Astrocyte (in vitro differentiated cells and primary cell): ENCODE results near the gene COL16A1. TPM values are rescaled to one million over a fixed set of nuclear protein-coding genes. Genes with fewer than 3 reads are reported as not detected.

Experiments
- DNase-seq: peaks from one replicate; pipeline ENCODE4 v3.0.0-alpha.2; 2010; ENCODE audit warnings: low read depth
- FAIRE-seq: peaks from 2 replicates; lab custom pipeline; 2011; peaks lifted over from hg19 to GRCh38; lab: Jason Lieb, UNC
- H2AFZ ChIP-seq: 2 replicates; pipeline ENCODE4 v1.6.0; 2012; ENCODE audit warnings: low read depth, low read length, inconsistent platforms
- H3K27ac ChIP-seq: 2 replicates; pipeline ENCODE4 v1.5.1; 2011; ENCODE audit warnings: low read depth, low read length, inconsistent platforms
- H3K27me3 ChIP-seq: 2 replicates; pipeline ENCODE4 v1.6.0; 2011; ENCODE audit warnings: low read length, inconsistent platforms; ENCODE audit not compliant: insufficient read depth
- H3K36me3 ChIP-seq: 2 replicates; pipeline ENCODE4 v1.5.1; 2011; ENCODE audit warnings: low read length, inconsistent platforms; ENCODE audit not compliant: insufficient read depth
- H3K4me1 ChIP-seq: 2 replicates; pipeline ENCODE4 v1.5.1; 2011; ENCODE audit warnings: low read length, inconsistent platforms; ENCODE audit not compliant: insufficient read depth
- H3K4me2 ChIP-seq: 2 replicates; pipeline ENCODE4 v1.6.0; 2012; ENCODE audit warnings: low read length, inconsistent platforms
- H3K4me3 ChIP-seq: 2 replicates; pipeline ENCODE4 v1.5.1; 2011; ENCODE audit warnings: low read depth, mild to moderate bottlenecking, low read length, inconsistent platforms; ENCODE audit not compliant: insufficient read depth
- H3K79me2 ChIP-seq: 2 replicates; pipeline ENCODE4 v1.6.0; 2012; ENCODE audit warnings: mild to moderate bottlenecking, low read length, inconsistent platforms; ENCODE audit not compliant: insufficient read depth
- H3K9ac ChIP-seq: 2 replicates; pipeline ENCODE4 v1.6.0; 2012; ENCODE audit warnings: mild to moderate bottlenecking, low read length, inconsistent platforms
- H3K9me3 ChIP-seq: 2 replicates; pipeline ENCODE4 v1.5.1; 2012; ENCODE audit warnings: low read depth, mild to moderate bottlenecking, low read length, inconsistent platforms; ENCODE audit not compliant: insufficient read depth
- H4K20me1 ChIP-seq: 2 replicates; pipeline ENCODE4 v1.6.0; 2012; ENCODE audit warnings: low read length, inconsistent platforms; ENCODE audit not compliant: insufficient read depth
- H3K27ac Mint-ChIP-seq: one replicate; pipeline ENCODE4 v1.8.0; 2021; ENCODE audit warnings: mild to moderate bottlenecking, mixed read lengths; ENCODE audit not compliant: unreplicated experiment
- H3K27me3 Mint-ChIP-seq: one replicate; pipeline ENCODE4 v1.8.0; 2021; ENCODE audit warnings: low read depth, mixed read lengths; ENCODE audit not compliant: unreplicated experiment
- H3K36me3 Mint-ChIP-seq: one replicate; pipeline ENCODE4 v1.8.0; 2021; ENCODE audit warnings: low read depth, mixed read lengths; ENCODE audit not compliant: unreplicated experiment
- H3K4me1 Mint-ChIP-seq: one replicate; pipeline ENCODE4 v1.8.0; 2021; ENCODE audit warnings: low read depth, mixed read lengths; ENCODE audit not compliant: unreplicated experiment
- H3K4me3 Mint-ChIP-seq: one replicate; pipeline ENCODE4 v1.8.0; 2021; ENCODE audit warnings: mild to moderate bottlenecking, moderate library complexity, mixed read lengths; ENCODE audit not compliant: unreplicated experiment
- H3K9me3 Mint-ChIP-seq: one replicate; pipeline ENCODE4 v1.8.0; 2021; ENCODE audit warnings: mild to moderate bottlenecking, mixed read lengths; ENCODE audit not compliant: unreplicated experiment
- CTCF ChIP-seq: IDR thresholded peaks from 2 replicates; pipeline ENCODE4 v1.5.1; 2011; ENCODE audit warnings: low read depth, mild to moderate bottlenecking, inconsistent platforms, low read length, moderate library complexity; ENCODE audit not compliant: insufficient read depth
- EZH2 ChIP-seq: IDR thresholded peaks from 2 replicates; pipeline ENCODE4 v1.6.1; 2012; ENCODE audit warnings: mild to moderate bottlenecking, low read length, inconsistent platforms; ENCODE audit not compliant: insufficient read depth
- total RNA-seq: library from RNA; stranded (reverse); gene quantifications from 2 replicates; pipeline ENCODE4 v1.2.1, GENCODE V29; 2021

The COL16A1 gene
- total RNA-seq, 1 donor from 2014 or later = 42.9 TPM

DNA sequence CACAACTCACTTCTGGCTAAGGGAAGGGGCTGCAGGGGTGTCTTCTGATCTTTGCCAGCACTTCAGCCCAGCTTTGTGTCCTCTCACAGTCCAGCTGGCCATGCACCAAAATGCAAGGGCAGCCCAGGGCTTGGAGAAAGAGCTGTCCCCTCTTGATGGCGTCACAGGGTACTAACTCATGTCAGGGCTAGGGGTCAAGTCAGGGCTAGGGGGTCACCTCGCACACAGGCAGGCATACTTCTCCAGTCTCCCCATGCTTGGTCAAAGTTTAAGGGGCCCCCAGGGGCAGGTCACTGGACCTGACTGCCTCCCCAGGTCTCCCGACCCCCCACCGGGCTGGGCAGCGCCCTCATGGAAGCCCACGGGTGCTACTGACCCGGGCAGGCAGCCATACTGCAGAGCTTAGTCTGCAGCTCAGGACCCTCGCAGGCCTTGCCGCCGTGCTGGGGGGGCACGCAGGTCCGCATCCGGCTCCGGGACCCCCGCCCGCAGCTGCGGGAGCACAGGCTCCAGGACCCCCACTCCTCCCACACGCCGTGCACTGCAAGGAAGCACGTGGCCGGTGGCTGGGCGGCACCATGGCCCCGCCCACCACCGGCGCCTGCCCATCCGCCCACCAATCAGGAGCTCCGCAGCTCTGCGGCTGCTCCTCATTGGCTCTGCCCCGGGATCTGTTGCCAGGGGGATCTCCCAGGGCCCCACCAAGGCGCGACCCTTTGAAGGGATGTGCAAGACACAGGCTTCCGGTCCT lies 38.8 kb upstream of the COL16A1 start:
- no peak overlapping the region for H3K4me3 ChIP-seq
- peaks cover 29% of the 10 kb centered on the region for H4K20me1 ChIP-seq
- peaks cover 4% of the 10 kb centered on the region for H3K36me3 Mint-ChIP-seq
- H3K4me2 ChIP-seq = no peak overlapping the region
- H2AFZ ChIP-seq = no peak overlapping the region
- H3K27ac ChIP-seq = no peak overlapping the region
- no peaks in the 10 kb centered on the region for H3K9me3 ChIP-seq
- H3K4me1 ChIP-seq = peaks cover 12% of the 10 kb centered on the region
- no peaks in the 10 kb centered on the region for H3K27me3 ChIP-seq
- no peak overlapping the region for H3K27ac Mint-ChIP-seq
- H3K79me2 ChIP-seq = no peaks in the 10 kb centered on the region
- no peak for FAIRE-seq
- no peaks in the 10 kb centered on the region for H3K36me3 ChIP-seq
- no peak overlapping the region for H3K4me3 Mint-ChIP-seq
- peaks cover 22% of the 10 kb centered on the region for H3K27me3 Mint-ChIP-seq
- TF ChIP-seq CTCF (no peak), EZH2 (no peak)
- peaks cover 16% of the 10 kb centered on the region for H3K4me1 Mint-ChIP-seq
- no peak overlapping the region for H3K9ac ChIP-seq
- no peak for DNase-seq
- H3K9me3 Mint-ChIP-seq = no peaks in the 10 kb centered on the region

DNA sequence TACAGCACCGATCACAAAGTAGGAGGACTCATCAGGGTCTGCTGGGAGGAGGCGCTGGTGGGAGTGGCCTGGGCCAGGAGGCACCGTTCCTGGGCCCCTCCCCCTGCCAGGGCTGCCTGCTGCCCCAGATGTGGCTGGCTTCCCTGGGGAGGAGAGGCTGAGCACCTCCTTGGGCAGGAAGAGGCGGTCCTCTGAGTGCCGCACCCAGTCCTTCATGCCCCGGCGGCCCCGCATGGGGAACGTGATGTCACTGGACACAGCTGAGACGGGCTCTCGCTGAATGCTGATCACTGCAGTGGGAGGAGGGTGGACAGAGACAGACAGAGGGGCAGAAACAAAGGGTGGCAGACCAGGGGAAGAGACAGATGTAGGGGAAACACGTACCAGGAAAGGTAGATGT lies 35.5 kb upstream of the COL16A1 start:
- peaks cover 1% of the 10 kb centered on the region for H3K4me1 ChIP-seq
- H3K4me3 ChIP-seq = no peak overlapping the region
- Mint-ChIP-seq H3K9me3 (no peaks in the 10 kb centered on the region), H3K27ac (no peak overlapping the region), H3K4me3 (no peak overlapping the region), H3K36me3 (peaks cover 9% of the 10 kb centered on the region), H3K27me3 (peaks cover 23% of the 10 kb centered on the region), H3K4me1 (peaks cover 4% of the 10 kb centered on the region)
- H3K36me3 ChIP-seq = no peaks in the 10 kb centered on the region
- TF ChIP-seq EZH2 (no peak), CTCF (no peak)
- no peak overlapping the region for H3K9ac ChIP-seq
- H3K79me2 ChIP-seq = no peaks in the 10 kb centered on the region
- no peak overlapping the region for H3K27ac ChIP-seq
- H3K4me2 ChIP-seq = no peak overlapping the region
- H2AFZ ChIP-seq = no peak overlapping the region
- no peak for DNase-seq
- FAIRE-seq = no peak
- H3K9me3 ChIP-seq = no peaks in the 10 kb centered on the region
- peaks cover 12% of the 10 kb centered on the region for H4K20me1 ChIP-seq
- no peaks in the 10 kb centered on the region for H3K27me3 ChIP-seq

DNA sequence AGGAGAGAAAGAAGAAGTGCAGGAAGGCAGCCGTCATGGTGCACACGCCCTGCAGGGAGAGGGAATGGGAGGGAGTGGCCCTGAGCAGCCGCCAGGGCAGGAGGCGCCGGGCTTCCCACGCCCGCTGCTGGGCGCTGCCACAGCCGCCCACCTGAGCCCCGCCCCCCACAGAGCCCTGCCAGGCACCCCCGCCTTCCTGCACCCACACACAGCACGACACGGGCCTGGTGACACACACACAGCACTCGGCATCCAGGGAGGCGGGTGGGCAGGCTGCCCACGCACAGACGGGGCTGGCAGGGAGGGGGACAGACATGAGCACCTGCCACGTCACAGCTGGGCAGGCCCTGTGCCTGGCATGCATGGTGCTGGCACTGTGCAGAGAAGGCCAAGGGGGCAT lies 32.9 kb upstream of the COL16A1 start:
- Mint-ChIP-seq H3K36me3 (peaks cover 9% of the 10 kb centered on the region), H3K4me3 (no peak overlapping the region), H3K27ac (no peak overlapping the region), H3K9me3 (no peaks in the 10 kb centered on the region), H3K4me1 (peaks cover 7% of the 10 kb centered on the region), H3K27me3 (peaks cover 18% of the 10 kb centered on the region)
- no peaks in the 10 kb centered on the region for H3K9me3 ChIP-seq
- no peak for TF ChIP-seq EZH2
- TF ChIP-seq CTCF = no peak
- H3K27ac ChIP-seq = no peak overlapping the region
- no peaks in the 10 kb centered on the region for H3K36me3 ChIP-seq
- no peak for FAIRE-seq
- H3K4me2 ChIP-seq = no peak overlapping the region
- H3K4me3 ChIP-seq = no peak overlapping the region
- H3K4me1 ChIP-seq = peaks cover 4% of the 10 kb centered on the region
- no peaks in the 10 kb centered on the region for H3K27me3 ChIP-seq
- peaks cover 8% of the 10 kb centered on the region for H4K20me1 ChIP-seq
- no peak for DNase-seq
- H3K9ac ChIP-seq = no peak overlapping the region
- H2AFZ ChIP-seq = no peak overlapping the region
- no peaks in the 10 kb centered on the region for H3K79me2 ChIP-seq
